Measurements from ENCODE around the gene CEP63. TPM values are rescaled to one million over a fixed set of nuclear protein-coding genes. Genes with fewer than 3 reads are reported as not detected.

The CEP63 gene
- total RNA-seq, 1 experiment from 2014 or later = 19.1 TPM

DNA sequence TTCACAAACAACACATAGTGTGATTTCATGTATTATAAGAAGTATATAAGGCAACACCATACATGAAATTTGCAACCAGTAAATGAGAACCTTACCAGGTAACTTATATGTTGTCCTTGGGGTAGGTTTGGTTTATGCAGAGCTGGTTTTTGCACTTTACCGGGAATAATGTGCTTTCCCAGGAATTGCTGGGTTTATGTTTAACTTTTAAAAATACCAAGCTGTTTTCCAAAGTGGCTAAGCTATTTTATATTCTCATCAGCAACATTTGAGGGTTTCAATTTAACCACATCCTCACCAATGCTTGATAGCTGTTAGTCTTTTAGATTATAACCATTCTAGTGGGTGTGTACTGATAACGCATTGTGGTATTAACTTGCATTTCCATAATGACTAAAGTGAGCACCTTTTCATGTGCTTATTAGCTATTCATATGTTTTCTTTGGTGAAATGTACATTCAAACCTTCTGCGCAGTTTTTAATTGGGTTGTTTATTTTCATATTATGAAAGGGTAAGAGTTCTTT, 93.3 kb downstream of the CEP63 start:
- Histone ChIP-seq H3K4me2 (ENCODE audit: low read length) (no peak overlapping the region), H3K9me3 (ENCODE audit: control insufficient read depth in 1 of 2, insufficient read depth in 1 of 2, low read depth in 1 of 2, low read length in 2 of 2) (no peaks in the 10 kb centered on the region), H3K9ac (ENCODE audit: low read length) (no peak overlapping the region), H3K4me1 (ENCODE audit: control insufficient read depth in 1 of 2, insufficient read depth in 2 of 2, low read length in 2 of 2) (no peaks in the 10 kb centered on the region), H3K79me2 (ENCODE audit: insufficient read depth, low read length) (no peaks in the 10 kb centered on the region), H3K27ac (ENCODE audit: low read depth, low read length) (no peak overlapping the region), H3K36me3 (ENCODE audit: control insufficient read depth in 1 of 2, insufficient read depth in 2 of 2, low read length in 2 of 2) (no peaks in the 10 kb centered on the region), H3K9me2 (ENCODE audit: insufficient read depth) (no peaks in the 10 kb centered on the region), H3K27me3 (ENCODE audit: insufficient read depth, low read length) (no peaks in the 10 kb centered on the region), H4K20me1 (ENCODE audit: insufficient read depth) (no peaks in the 10 kb centered on the region), H2AFZ (ENCODE audit: low read depth, low read length, poor library complexity, severe bottlenecking) (no peak overlapping the region), H3K4me3 (replicated peaks in 1 of 2; ENCODE audit: low read depth in 1 of 2, low read length in 2 of 2) (no peak overlapping the region)
- intact Hi-C loops (cut with micrococcal nuclease) = no loop called here
- ChIA-PET CTCF (interaction anchor here (0.8 kb wide), 1 partner anchor 21 kb away, joined by 3 read pairs; no protein-coding TSS in a partner anchor), POLR2A (no interaction called here), RAD21 (ENCODE audit: low non-redundant PET in 1 of 2, low total read pairs in 2 of 2, uncharacterized antibody in 2 of 2, unreplicated experiment in 2 of 2) (no interaction called here)
- BruUV-seq (replicated peaks) = no TSS peak
- ATAC-seq (no peak), DNase-seq (ENCODE audit: low read depth, low spot score) (no peak)
- TF ChIP-seq, protein P1, sequence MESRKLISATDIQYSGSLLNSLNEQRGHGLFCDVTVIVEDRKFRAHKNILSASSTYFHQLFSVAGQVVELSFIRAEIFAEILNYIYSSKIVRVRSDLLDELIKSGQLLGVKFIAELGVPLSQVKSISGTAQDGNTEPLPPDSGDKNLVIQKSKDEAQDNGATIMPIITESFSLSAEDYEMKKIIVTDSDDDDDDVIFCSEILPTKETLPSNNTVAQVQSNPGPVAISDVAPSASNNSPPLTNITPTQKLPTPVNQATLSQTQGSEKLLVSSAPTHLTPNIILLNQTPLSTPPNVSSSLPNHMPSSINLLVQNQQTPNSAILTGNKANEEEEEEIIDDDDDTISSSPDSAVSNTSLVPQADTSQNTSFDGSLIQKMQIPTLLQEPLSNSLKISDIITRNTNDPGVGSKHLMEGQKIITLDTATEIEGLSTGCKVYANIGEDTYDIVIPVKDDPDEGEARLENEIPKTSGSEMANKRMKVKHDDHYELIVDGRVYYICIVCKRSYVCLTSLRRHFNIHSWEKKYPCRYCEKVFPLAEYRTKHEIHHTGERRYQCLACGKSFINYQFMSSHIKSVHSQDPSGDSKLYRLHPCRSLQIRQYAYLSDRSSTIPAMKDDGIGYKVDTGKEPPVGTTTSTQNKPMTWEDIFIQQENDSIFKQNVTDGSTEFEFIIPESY (IDR thresholded peaks at IDR 0.05; ENCODE audit: extremely low read depth, insufficient replicate concordance, low read length) = no peak
- TF ChIP-seq JUND (IDR thresholded peaks at IDR 0.05) (no peak), SP1 (IDR thresholded peaks at IDR 0.05; ENCODE audit: low read depth) (no peak), POLR2AphosphoS5 (IDR thresholded peaks at IDR 0.05; ENCODE audit: low read depth, low read length) (no peak), ZFX (IDR thresholded peaks at IDR 0.05) (no peak)

GRCh38 chr3:134590766-134591165, 104.9 kb downstream of the CEP63 start:
- no peak for DNase-seq (ENCODE audit: low read depth, low spot score)
- ChIA-PET CTCF (no interaction called here), POLR2A (no interaction called here), RAD21 (ENCODE audit: low non-redundant PET in 1 of 2, low total read pairs in 2 of 2, uncharacterized antibody in 2 of 2, unreplicated experiment in 2 of 2) (no interaction called here)
- ATAC-seq = no peak
- Histone ChIP-seq H3K4me1 (ENCODE audit: control insufficient read depth in 1 of 2, insufficient read depth in 2 of 2, low read length in 2 of 2) (no peaks in the 10 kb centered on the region), H3K27me3 (ENCODE audit: insufficient read depth, low read length) (no peaks in the 10 kb centered on the region; the same call in 1 of the 2 replicates), H3K9ac (ENCODE audit: low read length) (no peak overlapping the region), H3K9me3 (ENCODE audit: control insufficient read depth in 1 of 2, insufficient read depth in 1 of 2, low read depth in 1 of 2, low read length in 2 of 2) (no peaks in the 10 kb centered on the region), H3K36me3 (ENCODE audit: control insufficient read depth in 1 of 2, insufficient read depth in 2 of 2, low read length in 2 of 2) (no peaks in the 10 kb centered on the region), H2AFZ (ENCODE audit: low read depth, low read length, poor library complexity, severe bottlenecking) (no peak overlapping the region), H4K20me1 (ENCODE audit: insufficient read depth) (no peaks in the 10 kb centered on the region), H3K4me2 (ENCODE audit: low read length) (no peak overlapping the region), H3K9me2 (ENCODE audit: insufficient read depth) (no peaks in the 10 kb centered on the region), H3K4me3 (replicated peaks in 1 of 2; ENCODE audit: low read depth in 1 of 2, low read length in 2 of 2) (no peak overlapping the region), H3K27ac (ENCODE audit: low read depth, low read length) (no peak overlapping the region), H3K79me2 (ENCODE audit: insufficient read depth, low read length) (no peaks in the 10 kb centered on the region)
- no TSS peak for BruUV-seq (replicated peaks)
- no peak for TF ChIP-seq EZH2phosphoT487 (IDR thresholded peaks at IDR 0.05; ENCODE audit: borderline replicate concordance)
- no peak for TF ChIP-seq SP1 (IDR thresholded peaks at IDR 0.05; ENCODE audit: low read depth)
- TF ChIP-seq SIN3A (IDR thresholded peaks at IDR 0.05; ENCODE audit: low read depth) = no peak
- no peak for TF ChIP-seq ZNF274 (IDR thresholded peaks at IDR 0.05; ENCODE audit: low read depth, low read length)
- no peak for TF ChIP-seq POLR2A (IDR thresholded peaks at IDR 0.05; ENCODE audit: borderline replicate concordance, extremely low read depth, insufficient read depth, insufficient read length)
- TF ChIP-seq ZFX (IDR thresholded peaks at IDR 0.05) = no peak
- intact Hi-C loops (cut with micrococcal nuclease) = no loop called here

Data from HCT116 (cell line).